Fibroblast of skin of back (primary cell): ENCODE data around the gene OCA2.
A peak's percentile ranks its signal among the peaks of the same experiment; 100 is the strongest.
"Not testable (repeated sequence)": the region's sequence is repeated elsewhere in the genome, so short reads cannot be mapped to it uniquely, and the experiment has no call there.

Source experiments
- DNase-seq: peaks from one replicate; pipeline ENCODE4 v3.0.0-alpha.2; 2013

The OCA2 gene

GRCh38 chr15:28022181-28022580 lies 76.9 kb downstream of the OCA2 start:
- no peak for DNase-seq

- peak; percentile 96 for DNase-seq
These were observed 77.7 kb downstream of the OCA2 start for GRCh38 chr15:28021281-28022039.

- no peak for DNase-seq
These were observed 78.5 kb downstream of the OCA2 start for GRCh38 chr15:28020644-28021043.

GRCh38 chr15:28019594-28020309 lies 79.4 kb downstream of the OCA2 start:
- no peak for DNase-seq

- DNase-seq, result no peak
These were observed 80.6 kb downstream of the OCA2 start for GRCh38 chr15:28018291-28019044.

- DNase-seq, result no peak
These were observed 81.6 kb downstream of the OCA2 start for GRCh38 chr15:28017423-28017924.

- no peak for DNase-seq
These were observed 83.3 kb downstream of the OCA2 start for GRCh38 chr15:28015855-28016254.

GRCh38 chr15:28014623-28015200 lies 84.4 kb downstream of the OCA2 start:
- DNase-seq, result no peak

- no peak for DNase-seq
These were observed 85.1 kb downstream of the OCA2 start for GRCh38 chr15:28013976-28014375.

- DNase-seq, result no peak
These were observed 85.6 kb downstream of the OCA2 start for GRCh38 chr15:28013480-28013879.

GRCh38 chr15:28012231-28012630 lies 86.9 kb downstream of the OCA2 start:
- DNase-seq, result no peak

GRCh38 chr15:28008175-28008574 lies 90.9 kb downstream of the OCA2 start:
- not testable (repeated sequence) for DNase-seq

- no peak for DNase-seq
These were observed 92.8 kb downstream of the OCA2 start for GRCh38 chr15:28006116-28006905.

GRCh38 chr15:28005004-28005527 lies 94.0 kb downstream of the OCA2 start:
- no peak for DNase-seq

GRCh38 chr15:28004143-28005003 lies 94.7 kb downstream of the OCA2 start:
- DNase-seq, result no peak

GRCh38 chr15:28003302-28004037 lies 95.6 kb downstream of the OCA2 start:
- DNase-seq, result no peak

GRCh38 chr15:28002867-28003266 lies 96.2 kb downstream of the OCA2 start:
- DNase-seq, result no peak

- DNase-seq, result no peak
These were observed 96.8 kb downstream of the OCA2 start for GRCh38 chr15:28002136-28002861.

- no peak for DNase-seq
These were observed 97.5 kb downstream of the OCA2 start for GRCh38 chr15:28001641-28002040.
